ENCODE measurements around the gene PCGF1.

DNA sequence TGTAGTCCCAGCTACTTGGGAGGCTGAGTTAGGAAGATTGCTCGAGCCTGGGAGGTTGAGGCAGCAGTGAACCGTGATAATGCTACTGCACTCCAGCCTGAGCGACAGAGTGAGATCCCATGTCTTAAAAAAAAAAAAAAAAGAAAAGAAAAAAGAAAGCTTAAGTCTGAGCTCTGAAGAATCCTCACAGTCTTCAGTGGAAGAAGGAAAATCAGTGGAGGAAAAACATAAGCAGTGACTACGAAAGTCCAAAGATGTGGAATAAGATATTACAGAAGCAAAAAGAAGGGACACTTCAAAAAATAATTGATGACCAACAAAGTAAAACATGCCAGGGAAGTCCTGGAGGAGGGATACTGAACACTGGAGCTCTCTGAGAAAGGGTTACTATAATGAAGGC, 2.8 kb upstream of the PCGF1 start:
- TF ChIP-seq, protein P1, sequence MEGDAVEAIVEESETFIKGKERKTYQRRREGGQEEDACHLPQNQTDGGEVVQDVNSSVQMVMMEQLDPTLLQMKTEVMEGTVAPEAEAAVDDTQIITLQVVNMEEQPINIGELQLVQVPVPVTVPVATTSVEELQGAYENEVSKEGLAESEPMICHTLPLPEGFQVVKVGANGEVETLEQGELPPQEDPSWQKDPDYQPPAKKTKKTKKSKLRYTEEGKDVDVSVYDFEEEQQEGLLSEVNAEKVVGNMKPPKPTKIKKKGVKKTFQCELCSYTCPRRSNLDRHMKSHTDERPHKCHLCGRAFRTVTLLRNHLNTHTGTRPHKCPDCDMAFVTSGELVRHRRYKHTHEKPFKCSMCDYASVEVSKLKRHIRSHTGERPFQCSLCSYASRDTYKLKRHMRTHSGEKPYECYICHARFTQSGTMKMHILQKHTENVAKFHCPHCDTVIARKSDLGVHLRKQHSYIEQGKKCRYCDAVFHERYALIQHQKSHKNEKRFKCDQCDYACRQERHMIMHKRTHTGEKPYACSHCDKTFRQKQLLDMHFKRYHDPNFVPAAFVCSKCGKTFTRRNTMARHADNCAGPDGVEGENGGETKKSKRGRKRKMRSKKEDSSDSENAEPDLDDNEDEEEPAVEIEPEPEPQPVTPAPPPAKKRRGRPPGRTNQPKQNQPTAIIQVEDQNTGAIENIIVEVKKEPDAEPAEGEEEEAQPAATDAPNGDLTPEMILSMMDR (IDR thresholded peaks at IDR 0.05; ENCODE audit: borderline replicate concordance, extremely low read depth, low read length, poor library complexity, severe bottlenecking), result no peak
- no peak for TF ChIP-seq EZH2 (IDR thresholded peaks at IDR 0.05; ENCODE audit: borderline replicate concordance, low read depth, low read length, severe bottlenecking)

Measured in DND-41 (cell line).